C4-2B (cell line): ENCODE data around the gene ZNF281.

Source experiments
- CTCF ChIP-seq: fragments of 450-650 bp; conservative IDR thresholded peaks from 2 replicates; pipeline ENCODE4 v1.5.1; 2017; ENCODE audit warnings: mild to moderate bottlenecking
- ZFX ChIP-seq: fragments of 450-650 bp; IDR thresholded peaks from 2 replicates; pipeline ENCODE4 v1.6.1; 2017

DNA sequence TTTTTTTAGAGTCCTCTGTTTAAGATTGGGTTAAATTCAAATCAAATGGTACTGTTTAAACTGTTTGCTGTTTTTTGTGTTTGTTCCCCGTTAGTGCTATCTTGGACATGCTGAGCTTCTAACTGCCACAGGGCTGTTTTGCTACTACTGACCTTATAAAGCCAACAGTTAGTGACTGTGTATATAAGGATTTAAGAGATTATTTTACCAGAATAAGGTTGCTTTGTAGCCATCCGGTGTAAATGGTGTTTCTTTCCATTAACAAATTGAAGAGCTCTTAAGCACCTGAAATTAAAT, 37.0 kb downstream of the ZNF281 start:
- TF ChIP-seq CTCF (no peak), ZFX (no peak)
